GM12878 (cell line): ENCODE measurements around the gene PCNX4. TPM values are rescaled to one million over a fixed set of nuclear protein-coding genes. Genes with fewer than 3 reads are reported as not detected.

Experiments used
- CHD1 ChIP-seq: IDR thresholded peaks from 2 replicates; pipeline ENCODE4 v1.6.1; 2012; ENCODE audit warnings: low read depth, low read length, improper control_type of control experiment
- PAX5 ChIP-seq: IDR thresholded peaks from 2 replicates; pipeline ENCODE4 v1.6.1; 2011; ENCODE audit warnings: low read depth, low read length, borderline replicate concordance
- RAD21 ChIP-seq: IDR thresholded peaks from 2 replicates; pipeline ENCODE4 v1.6.1; 2011; ENCODE audit warnings: mild to moderate bottlenecking, low read depth, low read length, moderate library complexity; ENCODE audit not compliant: insufficient read depth
- SRF ChIP-seq, 2 experiments: IDR thresholded peaks; 2 replicates each; pipeline ENCODE4 v1.6.1; 2011; ENCODE audit warnings: low read depth in 2 of 2, low read length in 2 of 2, mild to moderate bottlenecking in 1 of 2, moderate library complexity in 1 of 2
- polyA plus RNA-seq, 11 experiments: library from polyadenylated mRNA; depleted of rRNA in 4 of 11; unstranded in 6 of 11; stranded (reverse) in 5 of 11; fragments of >200 nt; fragmentation: Nextera tagmentation in 4 of 11; fragmentation: Illumina TruSeq in 1 of 11; extraction: Ambion mirVana in 4 of 11; extraction: Trizol in 1 of 11; gene quantifications; 1 replicate in 1 of 11; 2 replicates in 10 of 11; pipeline versions ENCODE4 v1.2.1 to v1.2.3, GENCODE V29; 2011 to 2016; ENCODE audit warnings: inconsistent platforms in 2 of 11, missing spikeins in 2 of 11, low read depth in 1 of 11
- total RNA-seq, 4 experiments: library from RNA; depleted of rRNA in 3 of 4; stranded (reverse); fragments of >200 nt in 3 of 4; fragmentation: Illumina TruSeq in 1 of 4; extraction: Trizol in 1 of 4; gene quantifications; 2 replicates each; pipeline versions ENCODE4 v1.2.1 to v1.2.3, GENCODE V29; 2013 to 2021
- TF ChIP-seq, protein P1 (sequence below): fragments of 450-650 bp; IDR thresholded peaks from 2 replicates; pipeline ENCODE4 v1.6.1; 2016; ENCODE audit warnings: mild to moderate bottlenecking, moderate library complexity, borderline replicate concordance
- TF ChIP-seq, protein P2 (sequence below): fragments of 450-650 bp; IDR thresholded peaks from 2 replicates; pipeline ENCODE4 v1.6.1; 2016; ENCODE audit warnings: mild to moderate bottlenecking

Gene PCNX4
- total and polyA plus RNA-seq, 10 of the 15 experiments (the other 5 are each of a cell fraction or from before 2014, with no cell fraction given) = 13.8 to 56.6 (median 39.4) TPM

DNA sequence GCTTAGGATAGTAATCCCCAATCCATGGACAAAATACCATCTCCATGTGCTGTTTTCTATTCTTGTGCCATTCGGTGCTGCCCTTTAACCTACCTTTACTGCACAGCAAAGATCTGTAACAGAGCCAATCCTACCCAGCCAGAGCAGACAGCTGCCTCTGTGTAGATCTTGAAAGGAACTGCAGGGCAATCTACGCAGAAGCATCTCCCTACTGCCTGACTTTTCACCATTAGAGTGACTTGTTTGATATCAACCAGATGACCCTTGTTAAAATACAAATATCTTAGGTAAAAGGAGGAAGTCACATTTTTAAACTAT lies 123.4 kb downstream of the PCNX4 start (continued):
- TF ChIP-seq, protein P1, sequence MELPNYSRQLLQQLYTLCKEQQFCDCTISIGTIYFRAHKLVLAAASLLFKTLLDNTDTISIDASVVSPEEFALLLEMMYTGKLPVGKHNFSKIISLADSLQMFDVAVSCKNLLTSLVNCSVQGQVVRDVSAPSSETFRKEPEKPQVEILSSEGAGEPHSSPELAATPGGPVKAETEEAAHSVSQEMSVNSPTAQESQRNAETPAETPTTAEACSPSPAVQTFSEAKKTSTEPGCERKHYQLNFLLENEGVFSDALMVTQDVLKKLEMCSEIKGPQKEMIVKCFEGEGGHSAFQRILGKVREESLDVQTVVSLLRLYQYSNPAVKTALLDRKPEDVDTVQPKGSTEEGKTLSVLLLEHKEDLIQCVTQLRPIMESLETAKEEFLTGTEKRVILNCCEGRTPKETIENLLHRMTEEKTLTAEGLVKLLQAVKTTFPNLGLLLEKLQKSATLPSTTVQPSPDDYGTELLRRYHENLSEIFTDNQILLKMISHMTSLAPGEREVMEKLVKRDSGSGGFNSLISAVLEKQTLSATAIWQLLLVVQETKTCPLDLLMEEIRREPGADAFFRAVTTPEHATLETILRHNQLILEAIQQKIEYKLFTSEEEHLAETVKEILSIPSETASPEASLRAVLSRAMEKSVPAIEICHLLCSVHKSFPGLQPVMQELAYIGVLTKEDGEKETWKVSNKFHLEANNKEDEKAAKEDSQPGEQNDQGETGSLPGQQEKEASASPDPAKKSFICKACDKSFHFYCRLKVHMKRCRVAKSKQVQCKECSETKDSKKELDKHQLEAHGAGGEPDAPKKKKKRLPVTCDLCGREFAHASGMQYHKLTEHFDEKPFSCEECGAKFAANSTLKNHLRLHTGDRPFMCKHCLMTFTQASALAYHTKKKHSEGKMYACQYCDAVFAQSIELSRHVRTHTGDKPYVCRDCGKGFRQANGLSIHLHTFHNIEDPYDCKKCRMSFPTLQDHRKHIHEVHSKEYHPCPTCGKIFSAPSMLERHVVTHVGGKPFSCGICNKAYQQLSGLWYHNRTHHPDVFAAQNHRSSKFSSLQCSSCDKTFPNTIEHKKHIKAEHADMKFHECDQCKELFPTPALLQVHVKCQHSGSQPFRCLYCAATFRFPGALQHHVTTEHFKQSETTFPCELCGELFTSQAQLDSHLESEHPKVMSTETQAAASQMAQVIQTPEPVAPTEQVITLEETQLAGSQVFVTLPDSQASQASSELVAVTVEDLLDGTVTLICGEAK = no peak
- TF ChIP-seq PAX5 = no peak
- TF ChIP-seq RAD21 = no peak
- TF ChIP-seq, protein P2, sequence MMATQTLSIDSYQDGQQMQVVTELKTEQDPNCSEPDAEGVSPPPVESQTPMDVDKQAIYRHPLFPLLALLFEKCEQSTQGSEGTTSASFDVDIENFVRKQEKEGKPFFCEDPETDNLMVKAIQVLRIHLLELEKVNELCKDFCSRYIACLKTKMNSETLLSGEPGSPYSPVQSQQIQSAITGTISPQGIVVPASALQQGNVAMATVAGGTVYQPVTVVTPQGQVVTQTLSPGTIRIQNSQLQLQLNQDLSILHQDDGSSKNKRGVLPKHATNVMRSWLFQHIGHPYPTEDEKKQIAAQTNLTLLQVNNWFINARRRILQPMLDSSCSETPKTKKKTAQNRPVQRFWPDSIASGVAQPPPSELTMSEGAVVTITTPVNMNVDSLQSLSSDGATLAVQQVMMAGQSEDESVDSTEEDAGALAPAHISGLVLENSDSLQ = no peak
- no peak for TF ChIP-seq SRF (IDR thresholded peaks at IDR 0.05; ENCODE audit: low read depth in 2 of 2, low read length in 2 of 2)
- TF ChIP-seq CHD1 = no peak
